Retinal pigment epithelial cell (primary cell): ENCODE measurements around the gene ARHGAP26.

ENCODE experiments used
- DNase-seq: peaks from one replicate; pipeline ENCODE4 v3.0.0-alpha.2; 2010; ENCODE audit warnings: low read depth
- H3K4me3 ChIP-seq: 2 replicates; pipeline ENCODE4 v1.5.1; 2011; ENCODE audit warnings: mild to moderate bottlenecking, low read length, control low read depth, moderate library complexity
- CTCF ChIP-seq: conservative IDR thresholded peaks from 2 replicates; pipeline ENCODE4 v1.5.1; 2011; ENCODE audit warnings: low read depth, low read length, control low read depth, inconsistent platforms

ARHGAP26 gene

GRCh38 chr5:142783601-142784341, 13.6 kb downstream of the ARHGAP26 start:
- no peak overlapping the region for H3K4me3 ChIP-seq
- no peak for TF ChIP-seq CTCF
- no peak for DNase-seq

GRCh38 chr5:142784401-142784955, 14.3 kb downstream of the ARHGAP26 start:
- TF ChIP-seq CTCF = no peak
- no peak overlapping the region for H3K4me3 ChIP-seq
- DNase-seq = no peak

GRCh38 chr5:142785206-142785605, 15.0 kb downstream of the ARHGAP26 start:
- H3K4me3 ChIP-seq = no peak overlapping the region
- no peak for DNase-seq
- no peak for TF ChIP-seq CTCF

GRCh38 chr5:142789206-142789605, 19.0 kb downstream of the ARHGAP26 start:
- no peak for TF ChIP-seq CTCF
- no peak overlapping the region for H3K4me3 ChIP-seq
- DNase-seq = no peak

GRCh38 chr5:142792012-142792864, 22.1 kb downstream of the ARHGAP26 start:
- DNase-seq = no peak
- no peak for TF ChIP-seq CTCF
- H3K4me3 ChIP-seq = no peak overlapping the region

- H3K4me3 ChIP-seq = no peak overlapping the region
- DNase-seq = no peak
- no peak for TF ChIP-seq CTCF
Observed at GRCh38 chr5:142792865-142793232, 22.7 kb downstream of the ARHGAP26 start.
